ENCODE results near the gene TNXB. TPM values are rescaled to one million over a fixed set of nuclear protein-coding genes. Genes with fewer than 3 reads are reported as not detected.
"Not testable (repeated sequence)": the region's sequence is repeated elsewhere in the genome, so short reads cannot be mapped to it uniquely, and the experiment has no call there.

Gene TNXB
- total RNA-seq, 1 donor from 2014 or later, result 1.9 TPM

DNA sequence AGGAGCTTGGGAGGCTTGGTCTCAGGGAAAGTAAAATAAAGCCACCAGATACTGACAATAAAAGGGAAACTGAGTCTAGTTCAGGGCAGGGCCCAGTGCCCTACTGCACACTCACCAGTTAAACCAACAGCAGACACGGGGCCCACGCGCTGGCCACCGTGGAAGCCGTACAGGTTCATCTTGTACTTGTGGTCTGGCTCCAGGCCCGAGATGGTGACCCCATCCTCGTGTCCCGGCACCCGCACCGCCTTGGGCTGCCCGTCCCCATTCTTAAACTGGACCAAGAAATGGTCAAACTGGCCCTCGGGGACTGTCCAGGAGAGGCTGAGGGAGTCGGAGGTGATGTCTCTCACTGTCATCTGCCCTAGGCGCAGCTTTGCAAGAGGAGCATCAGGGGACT is 44.4 kb downstream of the TNXB start:
- Mint-ChIP-seq H3K27ac (ENCODE audit: unreplicated experiment) (no peak overlapping the region), H3K9me3 (ENCODE audit: low read depth) (no peaks in the 10 kb centered on the region), H3K36me3 (ENCODE audit: low read depth) (no peaks in the 10 kb centered on the region), H3K27me3 (ENCODE audit: low read depth) (peaks cover 7% of the 10 kb centered on the region), H3K4me3 (ENCODE audit: unreplicated experiment) (no peak overlapping the region), H3K4me1 (ENCODE audit: low read depth) (no peaks in the 10 kb centered on the region)
- TF ChIP-seq CTCF (IDR thresholded peaks at IDR 0.05), result no peak
- DNase-seq (ENCODE audit: low spot score), result no peak

DNA sequence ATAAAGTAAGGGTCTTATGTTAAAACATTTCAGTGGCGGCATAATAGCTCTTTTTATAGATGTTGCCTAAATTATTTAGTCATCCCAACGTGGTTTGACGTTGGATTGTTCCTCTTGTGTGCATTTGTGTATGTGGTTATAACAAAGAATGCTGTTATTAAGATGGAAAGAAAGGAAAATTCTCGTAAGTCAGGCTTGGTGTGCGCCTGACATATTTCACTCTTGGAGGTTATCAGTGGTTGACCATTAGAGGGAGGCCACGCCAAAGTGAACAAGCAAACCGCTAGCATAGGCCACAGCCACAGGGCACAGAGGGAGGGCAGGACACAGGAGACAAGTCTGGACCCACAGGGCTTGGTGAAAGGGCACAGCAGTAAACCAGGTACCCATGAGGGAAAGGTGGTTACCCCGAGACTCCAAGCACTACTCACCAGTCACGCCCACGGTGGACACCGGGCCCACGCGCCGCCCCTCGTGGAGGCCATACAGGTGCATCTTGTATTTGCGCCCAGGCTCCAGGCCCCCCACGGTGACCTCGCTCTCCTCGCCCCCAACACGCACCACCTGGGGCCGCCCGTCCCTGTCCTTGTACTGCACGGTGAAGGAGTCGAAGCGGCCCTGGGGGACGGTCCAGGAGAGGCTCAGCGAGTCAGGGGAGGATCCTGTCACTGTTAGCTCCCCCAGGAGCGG is 48.0 kb downstream of the TNXB start:
- no peaks in the 10 kb centered on the region for H3K4me1 Mint-ChIP-seq (ENCODE audit: low read depth)
- DNase-seq (ENCODE audit: low spot score), result no peak
- H3K9me3 Mint-ChIP-seq (ENCODE audit: low read depth), result no peaks in the 10 kb centered on the region
- TF ChIP-seq CTCF (IDR thresholded peaks at IDR 0.05), result no peak
- no peak overlapping the region for H3K4me3 Mint-ChIP-seq (ENCODE audit: unreplicated experiment)
- H3K27ac Mint-ChIP-seq (ENCODE audit: unreplicated experiment), result no peak overlapping the region
- peaks cover 2% of the 10 kb centered on the region for H3K36me3 Mint-ChIP-seq (ENCODE audit: low read depth)
- peaks cover 12% of the 10 kb centered on the region for H3K27me3 Mint-ChIP-seq (ENCODE audit: low read depth)

GRCh38 chr6:32058511-32058963 is 50.6 kb downstream of the TNXB start:
- Mint-ChIP-seq H3K4me3 (ENCODE audit: unreplicated experiment) (no peak overlapping the region), H3K27ac (ENCODE audit: unreplicated experiment) (no peak overlapping the region), H3K9me3 (ENCODE audit: low read depth) (no peaks in the 10 kb centered on the region), H3K36me3 (ENCODE audit: low read depth) (peaks cover 5% of the 10 kb centered on the region), H3K4me1 (ENCODE audit: low read depth) (no peaks in the 10 kb centered on the region), H3K27me3 (ENCODE audit: low read depth) (peaks cover 28% of the 10 kb centered on the region)
- DNase-seq (ENCODE audit: low spot score), result no peak
- no peak for TF ChIP-seq CTCF (IDR thresholded peaks at IDR 0.05)

DNA sequence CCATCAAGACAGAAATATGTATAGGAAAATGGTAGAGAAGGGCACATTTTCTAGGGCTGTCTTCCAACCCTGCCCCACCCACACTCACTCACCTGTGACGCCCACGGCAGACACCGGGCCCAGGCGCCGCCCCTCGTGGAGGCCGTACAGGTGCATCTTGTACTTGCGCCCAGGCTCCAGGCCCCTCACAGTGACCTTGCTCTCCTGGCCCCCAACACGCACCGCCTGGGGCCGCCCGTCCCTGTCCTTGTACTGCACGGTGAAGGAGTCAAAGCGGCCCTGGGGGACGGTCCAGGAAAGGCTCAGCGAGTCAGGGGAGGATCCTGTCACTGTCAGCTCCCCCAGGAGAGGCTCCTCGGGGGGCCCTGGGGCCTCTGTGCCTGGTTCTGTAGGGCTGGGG is 51.2 kb downstream of the TNXB start:
- peaks cover 5% of the 10 kb centered on the region for H3K36me3 Mint-ChIP-seq (ENCODE audit: low read depth)
- no peak overlapping the region for H3K27ac Mint-ChIP-seq (ENCODE audit: unreplicated experiment)
- H3K9me3 Mint-ChIP-seq (ENCODE audit: low read depth), result no peaks in the 10 kb centered on the region
- H3K4me3 Mint-ChIP-seq (ENCODE audit: unreplicated experiment), result no peak overlapping the region
- H3K4me1 Mint-ChIP-seq (ENCODE audit: low read depth), result no peaks in the 10 kb centered on the region
- H3K27me3 Mint-ChIP-seq (ENCODE audit: low read depth), result peaks cover 28% of the 10 kb centered on the region
- TF ChIP-seq CTCF (IDR thresholded peaks at IDR 0.05), result no peak
- no peak for DNase-seq (ENCODE audit: low spot score)

DNA sequence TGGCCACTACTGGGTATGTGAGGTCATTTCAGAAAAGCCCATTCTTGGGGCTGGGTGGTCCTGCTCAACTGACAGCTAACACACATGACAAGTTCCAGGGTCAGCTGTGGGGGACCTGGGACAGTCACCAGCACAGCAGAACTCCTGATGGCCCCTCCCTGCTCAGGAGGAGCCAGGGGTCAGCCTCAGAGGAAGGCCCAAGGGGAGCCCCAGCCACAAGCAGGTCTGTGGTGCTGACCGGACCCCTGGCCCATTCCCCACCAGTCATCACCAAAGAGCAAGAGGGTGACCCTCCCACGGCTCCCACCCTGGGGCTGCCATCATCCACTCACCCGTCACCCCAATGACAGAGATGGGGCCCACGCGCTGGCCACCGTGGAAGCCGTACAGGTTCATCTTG is 52.9 kb downstream of the TNXB start:
- H3K4me1 Mint-ChIP-seq (ENCODE audit: low read depth), result no peaks in the 10 kb centered on the region
- H3K27me3 Mint-ChIP-seq (ENCODE audit: low read depth), result peaks cover 29% of the 10 kb centered on the region
- H3K9me3 Mint-ChIP-seq (ENCODE audit: low read depth), result no peaks in the 10 kb centered on the region
- no peak for TF ChIP-seq CTCF (IDR thresholded peaks at IDR 0.05)
- DNase-seq (ENCODE audit: low spot score), result no peak
- no peak overlapping the region for H3K4me3 Mint-ChIP-seq (ENCODE audit: unreplicated experiment)
- peaks cover 5% of the 10 kb centered on the region for H3K36me3 Mint-ChIP-seq (ENCODE audit: low read depth)
- H3K27ac Mint-ChIP-seq (ENCODE audit: unreplicated experiment), result no peak overlapping the region

DNA sequence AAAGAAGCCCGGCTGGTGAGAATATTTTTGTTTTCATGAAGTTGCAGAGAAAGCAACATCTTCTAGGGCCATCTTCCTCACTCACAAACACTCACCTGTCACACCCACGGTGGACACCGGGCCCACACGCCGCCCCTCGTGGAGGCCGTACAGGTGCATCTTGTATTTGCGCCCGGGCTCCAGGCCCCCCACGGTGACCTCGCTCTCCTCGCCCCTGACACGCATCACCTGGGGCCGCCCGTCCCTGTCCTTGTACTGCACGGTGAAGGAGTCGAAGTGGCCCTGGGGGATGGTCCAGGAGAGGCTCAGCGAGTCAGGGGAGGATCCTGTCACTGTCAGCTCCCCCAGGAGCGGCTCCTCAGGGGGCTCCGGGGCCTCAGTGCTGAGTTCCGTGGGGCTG is 53.4 kb downstream of the TNXB start:
- DNase-seq (ENCODE audit: low spot score); H3K36me3 Mint-ChIP-seq (ENCODE audit: low read depth); H3K27ac Mint-ChIP-seq (ENCODE audit: unreplicated experiment); H3K9me3 Mint-ChIP-seq (ENCODE audit: low read depth); H3K4me1 Mint-ChIP-seq (ENCODE audit: low read depth); H3K4me3 Mint-ChIP-seq (ENCODE audit: unreplicated experiment): not testable (repeated sequence)
- H3K27me3 Mint-ChIP-seq (ENCODE audit: low read depth), result peaks cover 31% of the 10 kb centered on the region

DNA sequence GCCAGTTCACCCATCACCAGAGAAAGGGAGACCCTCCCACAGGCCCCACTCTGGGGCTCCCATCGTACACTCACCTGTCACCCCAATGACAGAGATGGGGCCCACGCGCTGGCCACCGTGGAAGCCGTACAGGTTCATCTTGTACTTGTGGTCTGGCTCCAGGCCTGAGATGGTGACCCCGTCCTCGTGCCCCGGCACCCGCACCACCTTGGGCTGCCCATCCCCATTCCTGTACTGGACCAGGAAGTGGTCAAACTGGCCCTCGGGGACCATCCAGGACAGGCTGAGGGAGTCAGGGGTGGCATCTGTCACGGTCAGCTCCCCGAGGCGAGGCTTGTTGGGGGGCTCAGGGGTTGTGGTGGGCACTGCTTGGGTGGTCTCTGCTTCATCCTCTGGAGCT is 55.8 kb downstream of the TNXB start:
- not testable (repeated sequence) for H3K9me3 Mint-ChIP-seq (ENCODE audit: low read depth); H3K4me3 Mint-ChIP-seq (ENCODE audit: unreplicated experiment); DNase-seq (ENCODE audit: low spot score); H3K36me3 Mint-ChIP-seq (ENCODE audit: low read depth); H3K4me1 Mint-ChIP-seq (ENCODE audit: low read depth); H3K27ac Mint-ChIP-seq (ENCODE audit: unreplicated experiment)
- peaks cover 32% of the 10 kb centered on the region for H3K27me3 Mint-ChIP-seq (ENCODE audit: low read depth)

DNA sequence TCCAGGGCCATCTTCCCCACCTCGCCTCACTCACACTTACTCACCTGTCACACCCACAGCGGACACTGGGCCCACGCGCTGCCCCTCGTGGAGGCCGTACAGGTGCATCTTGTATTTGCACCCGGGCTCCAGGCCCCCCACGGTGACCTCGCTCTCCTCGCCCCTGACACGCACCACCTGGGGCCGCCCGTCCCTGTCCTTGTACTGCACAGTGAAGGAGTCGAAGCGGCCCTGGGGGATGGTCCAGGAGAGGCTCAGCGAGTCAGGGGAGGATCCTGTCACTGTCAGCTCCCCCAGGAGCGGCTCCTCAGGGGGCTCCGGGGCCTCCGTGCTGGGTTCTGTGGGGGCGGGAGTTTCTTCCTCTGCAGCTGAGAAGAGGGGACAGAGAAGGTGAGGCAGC is 56.5 kb downstream of the TNXB start:
- H3K27me3 Mint-ChIP-seq (ENCODE audit: low read depth), result peaks cover 31% of the 10 kb centered on the region
- H3K9me3 Mint-ChIP-seq (ENCODE audit: low read depth); H3K4me1 Mint-ChIP-seq (ENCODE audit: low read depth); DNase-seq (ENCODE audit: low spot score); H3K27ac Mint-ChIP-seq (ENCODE audit: unreplicated experiment); H3K4me3 Mint-ChIP-seq (ENCODE audit: unreplicated experiment); H3K36me3 Mint-ChIP-seq (ENCODE audit: low read depth): not testable (repeated sequence)

All from chondrocyte (in vitro differentiated cells).